ENCODE results near the gene ZNF783.
A peak's percentile ranks its signal among the peaks of the same experiment; 100 is the strongest.

The ZNF783 gene

GRCh38 chr7:149310113-149310836 lies 48.3 kb downstream of the ZNF783 start:
- DNase-seq (ENCODE audit: insufficient read length, low spot score) (no peak), FAIRE-seq (no peak)
- TF ChIP-seq CTCF (IDR thresholded peaks at IDR 0.05; ENCODE audit: insufficient read depth, missing control alignments), result peak; percentile 39

- no peak for DNase-seq (ENCODE audit: insufficient read length, low spot score)
- TF ChIP-seq CTCF (IDR thresholded peaks at IDR 0.05; ENCODE audit: insufficient read depth, missing control alignments), result no peak
These were observed 49.1 kb downstream of the ZNF783 start for GRCh38 chr7:149310990-149311573.

GRCh38 chr7:149313981-149314380 lies 52.0 kb downstream of the ZNF783 start:
- TF ChIP-seq CTCF (IDR thresholded peaks at IDR 0.05; ENCODE audit: insufficient read depth, missing control alignments), result no peak
- no peak for FAIRE-seq
- DNase-seq (ENCODE audit: insufficient read length, low spot score), result no peak

More at GRCh38 chr7:149310990-149311573, 49.1 kb downstream of the ZNF783 start:
- no peak for FAIRE-seq

GRCh38 chr7:149316606-149317005 lies 54.6 kb downstream of the ZNF783 start:
- FAIRE-seq (no peak), DNase-seq (ENCODE audit: insufficient read length, low spot score) (no peak)
- TF ChIP-seq CTCF (IDR thresholded peaks at IDR 0.05; ENCODE audit: insufficient read depth, missing control alignments), result no peak

GRCh38 chr7:149317496-149317895 lies 55.5 kb downstream of the ZNF783 start:
- no peak for FAIRE-seq
- no peak for TF ChIP-seq CTCF (IDR thresholded peaks at IDR 0.05; ENCODE audit: insufficient read depth, missing control alignments)
- DNase-seq (ENCODE audit: insufficient read length, low spot score), result no peak

GRCh38 chr7:149317986-149318672 lies 56.1 kb downstream of the ZNF783 start:
- FAIRE-seq (no peak), DNase-seq (ENCODE audit: insufficient read length, low spot score) (no peak)
- no peak for TF ChIP-seq CTCF (IDR thresholded peaks at IDR 0.05; ENCODE audit: insufficient read depth, missing control alignments)

- no peak for TF ChIP-seq CTCF (IDR thresholded peaks at IDR 0.05; ENCODE audit: insufficient read depth, missing control alignments)
- no peak for DNase-seq (ENCODE audit: insufficient read length, low spot score)
- no peak for FAIRE-seq
These were observed 57.4 kb downstream of the ZNF783 start for GRCh38 chr7:149319376-149319775.

All from D721Med (cell line).